Fibroblast of villous mesenchyme (primary cell): ENCODE results near the gene CRAMP1. TPM values are rescaled to one million over a fixed set of nuclear protein-coding genes. Genes with fewer than 3 reads are reported as not detected.

Source experiments
- DNase-seq: peaks from one replicate; pipeline ENCODE4 v3.0.0-alpha.2; 2010; ENCODE audit warnings: low read depth
- H3K4me3 ChIP-seq: 2 replicates; pipeline ENCODE4 v1.5.1; 2011; ENCODE audit warnings: low read depth, mild to moderate bottlenecking, low read length
- total RNA-seq: library from RNA; depleted of rRNA; stranded (reverse); fragments of >200 nt; gene quantifications from 2 replicates; pipeline ENCODE4 v1.2.3, GENCODE V29; 2012
- TF ChIP-seq, protein P1 (sequence below): IDR thresholded peaks from 2 replicates; pipeline ENCODE4 v1.5.1; 2012; ENCODE audit warnings: low read depth, mild to moderate bottlenecking, low read length; ENCODE audit not compliant: insufficient read depth

Gene CRAMP1
- total RNA-seq, 1 donor: 10.4 TPM

DNA sequence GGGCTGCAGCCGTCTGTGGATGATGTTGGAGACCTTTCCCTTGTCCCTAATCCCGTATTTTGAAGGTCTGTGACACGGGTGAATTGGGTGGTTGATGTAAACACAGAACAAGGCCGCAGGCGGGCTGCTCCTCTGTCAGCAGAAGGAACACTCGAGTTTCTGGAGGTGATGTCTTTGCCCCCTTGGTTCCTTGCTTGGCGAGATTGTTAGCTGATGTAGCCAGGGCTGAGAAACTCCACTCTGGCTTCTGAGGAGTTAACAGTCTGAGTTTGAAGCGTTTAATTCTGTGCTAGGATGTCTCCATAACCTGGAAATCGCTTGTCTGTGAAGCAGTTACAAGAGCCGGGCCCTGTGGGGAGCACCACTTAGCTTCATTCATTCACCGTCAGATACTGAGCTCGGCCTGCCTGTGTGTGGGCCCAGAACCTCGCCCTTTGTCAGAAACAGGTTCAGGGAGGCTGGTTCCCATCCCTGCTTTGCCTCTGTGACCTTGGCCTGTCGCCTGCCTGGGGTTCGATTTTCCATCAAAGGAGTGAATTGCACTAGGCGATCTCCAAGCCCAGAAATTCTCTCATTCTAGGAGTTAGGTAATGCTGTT lies 95.1 kb downstream of the CRAMP1 start:
- DNase-seq: peak; percentile 38
- TF ChIP-seq, protein P1, sequence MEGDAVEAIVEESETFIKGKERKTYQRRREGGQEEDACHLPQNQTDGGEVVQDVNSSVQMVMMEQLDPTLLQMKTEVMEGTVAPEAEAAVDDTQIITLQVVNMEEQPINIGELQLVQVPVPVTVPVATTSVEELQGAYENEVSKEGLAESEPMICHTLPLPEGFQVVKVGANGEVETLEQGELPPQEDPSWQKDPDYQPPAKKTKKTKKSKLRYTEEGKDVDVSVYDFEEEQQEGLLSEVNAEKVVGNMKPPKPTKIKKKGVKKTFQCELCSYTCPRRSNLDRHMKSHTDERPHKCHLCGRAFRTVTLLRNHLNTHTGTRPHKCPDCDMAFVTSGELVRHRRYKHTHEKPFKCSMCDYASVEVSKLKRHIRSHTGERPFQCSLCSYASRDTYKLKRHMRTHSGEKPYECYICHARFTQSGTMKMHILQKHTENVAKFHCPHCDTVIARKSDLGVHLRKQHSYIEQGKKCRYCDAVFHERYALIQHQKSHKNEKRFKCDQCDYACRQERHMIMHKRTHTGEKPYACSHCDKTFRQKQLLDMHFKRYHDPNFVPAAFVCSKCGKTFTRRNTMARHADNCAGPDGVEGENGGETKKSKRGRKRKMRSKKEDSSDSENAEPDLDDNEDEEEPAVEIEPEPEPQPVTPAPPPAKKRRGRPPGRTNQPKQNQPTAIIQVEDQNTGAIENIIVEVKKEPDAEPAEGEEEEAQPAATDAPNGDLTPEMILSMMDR: no peak

DNA sequence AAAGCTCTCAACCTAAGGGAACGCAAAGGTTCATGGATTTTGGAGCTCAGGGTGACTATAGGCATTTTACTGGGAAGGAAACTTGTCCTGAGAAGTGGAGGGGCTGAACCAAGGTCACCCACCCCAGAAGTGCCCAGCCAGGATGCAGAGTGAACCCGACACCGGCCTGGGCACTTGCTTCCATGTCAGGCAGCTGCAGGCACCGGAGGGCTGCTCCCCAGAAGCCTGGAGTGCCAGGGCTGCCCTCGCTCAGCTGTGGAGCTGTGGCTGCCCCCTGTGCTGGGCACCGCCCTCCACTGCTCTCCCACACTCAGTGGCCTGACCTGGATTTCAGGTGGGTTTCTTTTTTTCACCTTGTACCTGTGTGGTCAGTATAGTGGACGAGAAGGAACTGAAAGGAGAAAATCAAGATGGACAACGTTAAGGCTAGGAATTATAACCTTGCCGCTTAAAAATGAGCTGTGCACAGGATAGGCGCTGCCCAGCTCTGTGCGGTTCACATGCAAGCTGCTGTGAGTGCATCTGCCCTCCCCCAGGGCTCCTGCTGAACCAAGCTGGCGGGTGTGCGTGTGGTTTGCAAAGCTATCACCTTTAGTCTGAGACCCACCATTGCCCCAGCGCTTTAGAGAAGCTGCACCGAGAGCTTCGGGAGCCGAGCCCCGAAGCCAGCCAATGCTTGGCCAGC lies 96.1 kb downstream of the CRAMP1 start:
- peak overlapping the region; percentile 96 for H3K4me3 ChIP-seq
- DNase-seq: no peak
- TF ChIP-seq, protein P1: no peak

More for the DNA sequence above, 95.1 kb downstream of the CRAMP1 start:
- peak overlapping the region; percentile 96 for H3K4me3 ChIP-seq

DNA sequence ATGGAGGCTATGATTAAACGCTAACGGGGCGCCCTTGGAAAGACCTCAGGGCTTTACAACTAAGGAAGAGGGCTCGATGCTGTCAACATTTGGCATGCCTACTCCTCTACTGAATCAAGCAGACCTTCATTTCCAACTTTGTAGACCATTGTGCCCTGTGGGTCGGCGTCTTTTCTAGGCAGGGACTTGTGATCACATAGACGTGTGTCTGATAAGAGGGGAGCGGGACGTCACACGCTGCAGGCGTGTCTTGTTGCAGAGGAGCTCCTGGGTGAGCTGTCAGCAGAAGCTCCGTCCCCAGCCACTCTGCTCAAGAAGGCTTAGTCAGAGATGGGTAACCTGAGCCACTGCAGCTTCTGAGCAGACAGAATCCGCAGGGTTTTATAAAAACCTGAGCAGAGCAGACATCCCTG lies 96.6 kb downstream of the CRAMP1 start:
- TF ChIP-seq, protein P1: no peak
- peak; percentile 70 for DNase-seq
- H3K4me3 ChIP-seq: peak overlapping the region; percentile 17

DNA sequence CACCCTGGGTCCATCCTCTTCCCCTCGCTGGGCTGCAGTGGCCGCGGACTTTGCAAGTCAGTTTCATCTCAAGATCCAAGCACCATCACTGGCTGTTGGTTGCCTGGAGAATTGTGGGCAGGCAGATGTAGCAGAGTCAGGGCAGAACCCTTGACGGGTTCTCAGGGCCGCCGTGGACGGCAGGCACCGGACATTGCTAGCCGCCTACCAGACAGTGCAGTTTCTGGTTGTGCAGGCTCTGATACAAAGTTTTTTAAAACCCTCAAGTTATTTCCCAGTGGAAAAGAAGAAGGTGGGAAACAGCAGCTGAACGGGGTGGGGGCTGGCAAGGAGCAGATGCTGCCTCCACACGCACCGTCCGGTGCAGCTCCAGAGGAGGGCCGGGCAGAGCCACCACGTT lies 97.2 kb downstream of the CRAMP1 start:
- H3K4me3 ChIP-seq: no peak overlapping the region
- DNase-seq: no peak
- TF ChIP-seq, protein P1: no peak

DNA sequence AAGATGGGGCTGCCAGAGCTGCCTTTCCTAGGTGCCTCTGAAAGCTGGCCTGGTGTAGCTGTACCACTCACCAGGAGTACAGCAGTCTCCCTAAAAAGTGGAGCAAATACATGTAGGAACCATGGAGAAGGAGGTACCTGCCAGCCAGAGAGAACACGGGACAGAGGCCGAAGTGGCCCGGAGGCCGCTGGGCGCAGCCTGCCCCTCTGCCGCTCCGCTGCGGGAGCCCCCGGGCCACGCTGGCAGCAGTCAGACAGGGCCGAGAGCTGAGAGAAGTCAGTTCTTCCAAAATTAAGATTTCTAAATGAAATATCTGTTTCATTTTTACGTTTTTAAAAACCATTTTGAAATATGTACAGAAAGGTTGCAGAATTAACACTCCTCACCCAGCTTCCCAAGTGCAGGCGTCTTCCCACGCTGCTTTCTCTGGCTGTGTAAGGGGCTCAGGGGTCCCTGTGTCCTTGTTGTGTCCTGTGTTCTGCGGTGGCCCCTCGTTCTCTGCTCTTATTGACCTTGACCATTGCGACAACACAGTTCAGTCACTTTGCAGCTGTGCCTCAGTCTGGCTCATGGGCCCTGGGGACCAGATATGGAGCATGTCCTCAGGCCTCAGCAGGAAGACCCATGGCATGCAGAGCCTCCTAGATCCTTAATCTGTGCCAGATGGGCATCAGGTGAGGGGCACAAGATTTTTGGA lies 98.8 kb downstream of the CRAMP1 start:
- no peak overlapping the region for H3K4me3 ChIP-seq
- DNase-seq: no peak
- TF ChIP-seq, protein P1: no peak

DNA sequence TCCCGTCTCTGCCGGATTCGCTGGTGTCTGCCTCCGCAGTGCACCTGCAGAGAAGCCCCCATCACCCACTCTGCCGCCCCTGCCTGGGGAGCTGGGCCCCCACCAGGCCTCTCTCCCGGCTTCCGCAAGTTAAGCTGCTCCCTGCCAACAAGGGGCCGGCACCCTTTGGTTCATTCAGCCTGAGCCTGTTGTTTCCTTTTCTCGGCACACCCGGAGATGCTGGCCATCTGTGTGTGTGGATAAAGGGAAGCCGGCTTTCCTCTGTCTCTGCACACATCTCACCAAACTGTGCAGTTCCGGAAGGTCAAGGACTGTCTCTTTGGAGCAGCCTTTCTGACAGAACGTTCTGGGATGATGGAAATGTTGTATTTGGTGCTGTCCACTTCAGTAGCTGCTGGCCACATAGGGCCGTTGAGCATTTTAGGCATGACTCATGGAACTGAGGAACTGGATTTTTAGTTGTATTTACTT lies 100.7 kb downstream of the CRAMP1 start:
- no peak overlapping the region for H3K4me3 ChIP-seq
- peak; percentile 37 for DNase-seq
- TF ChIP-seq, protein P1: no peak
